ENCODE data around the gene TUBA3C.
"Not testable (repeated sequence)": the region's sequence is repeated elsewhere in the genome, so short reads cannot be mapped to it uniquely, and the experiment has no call there.

TUBA3C gene

DNA sequence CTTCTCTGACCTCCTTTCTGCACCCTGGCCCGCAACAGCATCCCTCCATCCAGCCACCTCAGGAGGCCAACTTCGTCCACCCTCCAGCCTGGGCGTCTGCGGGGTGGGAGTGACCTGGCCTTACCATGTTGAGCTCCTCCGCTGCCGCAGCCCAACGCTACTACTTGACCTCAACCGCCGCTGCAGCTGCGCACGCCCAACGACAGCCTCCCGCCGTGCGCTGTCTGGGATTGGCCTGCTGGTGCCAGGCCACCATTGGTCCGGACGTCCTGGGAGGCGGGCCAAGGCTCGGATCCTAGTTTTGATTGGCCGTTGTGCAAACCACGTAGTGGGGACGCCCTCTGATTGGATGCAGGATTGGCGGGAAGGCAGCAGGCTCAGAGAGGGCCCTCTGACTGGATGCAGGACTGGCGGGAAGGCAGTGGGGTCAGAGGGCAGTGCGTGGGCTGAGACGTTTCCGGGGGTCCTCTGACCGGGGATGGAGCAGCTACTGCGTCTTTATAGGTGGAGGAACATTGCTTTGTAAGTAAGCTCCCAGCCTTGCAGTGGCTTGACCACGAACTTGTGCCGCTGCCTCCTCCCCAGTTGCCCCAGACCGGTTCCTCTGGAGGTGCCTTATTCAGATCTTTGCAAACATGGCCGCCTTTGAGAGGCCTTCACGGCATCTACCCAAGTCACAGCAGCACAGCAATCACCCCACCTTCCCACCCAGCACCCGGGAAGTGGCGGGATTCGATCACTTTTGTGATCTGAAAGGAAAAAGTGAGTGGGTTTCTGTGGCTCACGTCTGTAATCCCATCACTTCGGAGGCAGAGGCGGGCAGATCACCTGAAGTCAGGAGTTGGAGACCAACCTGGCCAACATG is at the start of gene TUBA3C:
Gene TUBA3C (minus strand): TSS at position 204 of the 865 bp plus-strand sequence. CDS start 77 bp downstream, at position 127.
- DNase-seq (ENCODE audit: extremely low read depth, low read depth): no peak
- TF ChIP-seq, protein P1, sequence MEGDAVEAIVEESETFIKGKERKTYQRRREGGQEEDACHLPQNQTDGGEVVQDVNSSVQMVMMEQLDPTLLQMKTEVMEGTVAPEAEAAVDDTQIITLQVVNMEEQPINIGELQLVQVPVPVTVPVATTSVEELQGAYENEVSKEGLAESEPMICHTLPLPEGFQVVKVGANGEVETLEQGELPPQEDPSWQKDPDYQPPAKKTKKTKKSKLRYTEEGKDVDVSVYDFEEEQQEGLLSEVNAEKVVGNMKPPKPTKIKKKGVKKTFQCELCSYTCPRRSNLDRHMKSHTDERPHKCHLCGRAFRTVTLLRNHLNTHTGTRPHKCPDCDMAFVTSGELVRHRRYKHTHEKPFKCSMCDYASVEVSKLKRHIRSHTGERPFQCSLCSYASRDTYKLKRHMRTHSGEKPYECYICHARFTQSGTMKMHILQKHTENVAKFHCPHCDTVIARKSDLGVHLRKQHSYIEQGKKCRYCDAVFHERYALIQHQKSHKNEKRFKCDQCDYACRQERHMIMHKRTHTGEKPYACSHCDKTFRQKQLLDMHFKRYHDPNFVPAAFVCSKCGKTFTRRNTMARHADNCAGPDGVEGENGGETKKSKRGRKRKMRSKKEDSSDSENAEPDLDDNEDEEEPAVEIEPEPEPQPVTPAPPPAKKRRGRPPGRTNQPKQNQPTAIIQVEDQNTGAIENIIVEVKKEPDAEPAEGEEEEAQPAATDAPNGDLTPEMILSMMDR (IDR thresholded peaks at IDR 0.05; ENCODE audit: low read depth, low read length, missing control alignments): no peak
- no peak within 1 kb of the TSS for H3K4me3 ChIP-seq (replicated peaks; ENCODE audit: low read depth, low read length)

DNA sequence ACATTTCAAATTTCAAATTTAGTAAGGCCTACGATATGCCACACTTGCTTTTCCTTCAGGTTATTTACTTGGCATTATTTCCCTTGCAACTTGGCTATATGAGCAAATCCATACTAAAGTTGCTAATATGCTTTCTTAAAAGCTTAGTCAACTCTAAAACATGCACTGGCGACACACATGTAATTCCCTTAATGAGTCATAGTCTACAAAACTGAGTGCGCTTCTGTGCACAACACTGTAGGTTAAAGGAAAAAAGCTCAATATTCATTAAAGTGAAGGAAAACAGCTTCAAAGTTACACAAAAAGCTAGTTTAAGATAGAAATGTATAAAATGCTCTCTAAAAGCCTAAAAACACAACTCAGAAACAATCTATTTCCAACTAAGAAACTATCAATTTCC is 25.8 kb upstream of the TUBA3C start:
- not testable (repeated sequence) for DNase-seq (ENCODE audit: extremely low read depth, low read depth); H3K4me3 ChIP-seq (replicated peaks; ENCODE audit: low read depth, low read length)

DNA sequence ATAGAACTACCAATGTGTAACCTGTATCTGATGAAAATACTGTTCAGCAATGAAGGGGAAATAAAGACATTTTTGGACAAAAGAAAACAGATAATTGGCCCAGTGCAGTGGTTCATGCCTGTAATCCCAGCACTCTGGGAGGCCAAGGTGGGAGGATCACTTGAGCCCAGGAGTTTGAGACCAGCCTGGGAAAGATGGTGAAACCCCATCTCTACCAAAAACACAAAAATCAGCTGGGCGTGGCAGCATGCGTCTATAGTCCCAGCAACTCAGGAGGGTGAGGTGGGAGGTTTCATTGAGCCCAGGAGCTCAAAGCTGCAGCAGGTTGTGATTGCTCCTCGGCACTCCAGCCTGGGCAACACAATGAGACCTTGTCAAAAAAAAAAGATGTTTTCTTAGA is 11.0 kb upstream of the TUBA3C start:
- not testable (repeated sequence) for DNase-seq (ENCODE audit: extremely low read depth, low read depth); H3K4me3 ChIP-seq (replicated peaks; ENCODE audit: low read depth, low read length)

- not testable (repeated sequence) for H3K4me3 ChIP-seq (replicated peaks; ENCODE audit: low read depth, low read length); DNase-seq (ENCODE audit: extremely low read depth, low read depth)
Observed at GRCh38 chr13:19189911-19190310, 8.3 kb upstream of the TUBA3C start.

DNA sequence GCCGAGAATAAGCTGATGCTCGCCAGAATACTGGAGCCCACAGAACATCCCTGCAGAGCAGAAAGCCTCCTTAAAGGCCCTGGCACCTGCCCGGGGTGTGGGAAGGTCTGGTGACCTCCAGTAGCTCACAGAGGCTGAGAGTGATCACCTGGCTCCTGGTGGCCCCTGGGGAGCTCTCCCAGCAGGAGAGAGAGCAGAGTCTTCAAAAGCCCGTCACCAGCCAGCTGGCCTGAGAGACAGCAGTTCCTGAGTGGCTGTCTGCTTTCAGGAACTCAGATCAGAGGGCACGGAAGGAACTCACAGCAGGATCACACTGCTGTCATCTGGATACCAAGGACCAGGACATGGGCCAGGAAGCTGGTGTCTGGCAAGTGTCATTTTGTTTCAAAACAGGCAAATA is 7.7 kb upstream of the TUBA3C start:
- not testable (repeated sequence) for H3K4me3 ChIP-seq (replicated peaks; ENCODE audit: low read depth, low read length); DNase-seq (ENCODE audit: extremely low read depth, low read depth)

DNA sequence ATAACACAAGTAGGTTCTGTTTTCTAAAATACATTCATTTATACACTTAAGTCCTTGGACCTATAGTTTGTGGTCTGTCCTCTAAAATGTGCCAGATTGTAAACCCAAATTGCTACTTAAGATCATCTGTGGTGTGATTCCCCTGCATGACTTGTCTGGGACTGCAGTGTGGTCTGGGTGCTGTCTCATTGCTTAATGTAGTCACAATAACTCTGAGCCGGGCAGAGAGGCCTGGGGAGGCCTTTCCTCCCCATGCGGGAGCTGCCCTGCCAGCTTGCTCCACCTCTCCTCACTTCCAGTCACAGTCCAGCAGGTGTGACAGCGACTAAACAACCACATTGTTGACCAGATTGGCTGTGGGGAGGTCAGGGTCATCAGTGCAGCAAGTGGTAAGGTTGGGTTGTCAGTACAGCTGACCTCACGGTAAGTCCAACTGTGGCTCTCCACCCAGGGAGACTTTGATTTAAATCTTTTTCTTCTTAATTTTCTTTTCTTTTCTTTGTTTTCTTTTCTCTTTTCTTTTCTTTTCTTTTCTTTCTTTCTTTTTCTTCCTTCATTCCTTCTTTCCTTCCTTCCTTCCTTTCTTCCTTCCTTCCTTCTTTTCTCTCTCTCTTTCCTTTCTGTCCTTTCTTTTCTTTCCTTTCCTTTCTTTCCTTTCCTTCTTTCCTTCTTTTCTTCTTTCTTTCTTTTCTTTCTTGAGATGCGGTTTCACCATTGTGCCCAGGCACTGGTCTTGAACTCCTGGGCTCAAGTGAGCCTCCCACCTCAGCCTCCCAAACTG is 4.4 kb upstream of the TUBA3C start:
- no peak for DNase-seq (ENCODE audit: extremely low read depth, low read depth)
- no peak overlapping the region for H3K4me3 ChIP-seq (replicated peaks; ENCODE audit: low read depth, low read length)
- TF ChIP-seq, protein P1 (IDR thresholded peaks at IDR 0.05; ENCODE audit: low read depth, low read length, missing control alignments): no peak

GRCh38 chr13:19185086-19185864 is 3.7 kb upstream of the TUBA3C start:
- TF ChIP-seq, protein P1 (IDR thresholded peaks at IDR 0.05; ENCODE audit: low read depth, low read length, missing control alignments): no peak
- no peak overlapping the region for H3K4me3 ChIP-seq (replicated peaks; ENCODE audit: low read depth, low read length)
- no peak for DNase-seq (ENCODE audit: extremely low read depth, low read depth)

DNA sequence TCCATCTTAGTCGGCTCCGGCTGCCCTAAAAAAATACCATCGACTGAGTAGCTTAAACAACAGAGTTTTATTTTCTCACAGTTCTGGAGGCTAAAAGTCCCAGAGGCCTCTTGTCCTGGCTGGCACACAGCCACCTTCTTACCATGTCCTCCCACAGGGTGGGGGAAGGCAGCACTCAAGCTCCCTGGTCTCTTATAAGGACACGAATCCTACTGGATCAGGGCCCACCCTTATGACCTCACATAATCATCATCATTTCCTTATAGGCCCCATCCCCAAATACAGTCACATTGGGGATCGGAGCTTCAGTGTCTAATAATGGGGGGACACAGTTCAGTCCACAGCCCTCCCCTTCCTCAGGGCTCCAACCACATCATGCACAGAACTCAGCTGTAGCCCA is 2.6 kb upstream of the TUBA3C start:
- no peak for DNase-seq (ENCODE audit: extremely low read depth, low read depth)
- TF ChIP-seq, protein P1 (IDR thresholded peaks at IDR 0.05; ENCODE audit: low read depth, low read length, missing control alignments): no peak
- no peak overlapping the region for H3K4me3 ChIP-seq (replicated peaks; ENCODE audit: low read depth, low read length)
